Right cardiac atrium (tissue), 5 donors: ENCODE measurements around the gene STK32B. TPM values are rescaled to one million over a fixed set of nuclear protein-coding genes. Genes with fewer than 3 reads are reported as not detected.
"Not testable (repeated sequence)": the region's sequence is repeated elsewhere in the genome, so short reads cannot be mapped to it uniquely, and the experiment has no call there.

ENCODE experiments used
- ATAC-seq, 2 donors: fragments of 200-7000 bp; cut with Tn5 transposase; one replicate each; pipeline versions ENCODE4 v1.8.0 to v1.9.1; 2020; ENCODE audit warnings: moderate library complexity in 2 of 2, mild to moderate bottlenecking in 1 of 2
- DNase-seq, 3 donors: peaks; one replicate each; pipeline ENCODE4 v3.0.0-alpha.2; 2020
- H3K27ac ChIP-seq: one replicate; pipeline ENCODE4 v1.5.1; 2013; ENCODE audit warnings: mild to moderate bottlenecking, low read length, control low read depth, moderate library complexity
- H3K27me3 ChIP-seq: one replicate; pipeline ENCODE4 v1.6.1; 2013; ENCODE audit not compliant: control insufficient read depth, insufficient read depth
- H3K4me1 ChIP-seq: one replicate; pipeline ENCODE4 v1.6.1; 2013; ENCODE audit warnings: low read length; ENCODE audit not compliant: control insufficient read depth, insufficient read depth
- H3K4me3 ChIP-seq: one replicate; pipeline ENCODE4 v1.5.1; 2013; ENCODE audit warnings: low read length, control low read depth
- H3K9me3 ChIP-seq: one replicate; pipeline ENCODE4 v1.6.1; 2013; ENCODE audit warnings: low read length; ENCODE audit not compliant: control insufficient read depth
- WGBS: extraction: QIAGEN DNeasy Blood & Tissue Kit; methylation state at CpG from one replicate; pipeline ENCODE4 v1.1.7; 2013; 5-methylcytosine and 5-hydroxymethylcytosine counted together
- intact Hi-C, 4 donors: fragments of 100-400 bp; cut with DNase I; formaldehyde crosslinking; loops; one replicate each; pipeline versions ENCODE4 v1.11.0 to v1.14.0; 2022 to 2023
- polyA plus RNA-seq: library from polyadenylated mRNA; stranded (reverse); fragments of 200-250 nt; gene quantifications from one replicate; pipeline ENCODE4 v1.2.3, GENCODE V29; 2013
- total RNA-seq, 4 donors: library from RNA; stranded (reverse); fragmentation: NEBNext Ultra II Directional; extraction: Animal tissue kit (Norgen Biotek cat#: 25700); gene quantifications; one replicate each; pipeline ENCODE4 v1.2.1, GENCODE V29; 2021
- donor health status: healthy with polysubstance abuse.
- donor health status: DM: no; HTN: yes; CAD: no.
- donor health status: DM: no; HTN: no; CAD: no.
- donor health status: DM: no; HTN: yes; CAD: no; lungs with severe emphysema.
- donor health status: DM: yes; HTN: yes; CAD: no.

The STK32B gene
- total and polyA plus RNA-seq, 5 donors, result 0.02 to 0.56 (median 0.29) TPM

- H3K4me3 ChIP-seq, result no peak overlapping the region
- H3K4me1 ChIP-seq, result no peaks in the 10 kb centered on the region
- H3K9me3 ChIP-seq, result no peaks in the 10 kb centered on the region
- ATAC-seq (no peak), DNase-seq (no peak)
- H3K27ac ChIP-seq, result no peak overlapping the region
- peaks cover 3% of the 10 kb centered on the region for H3K27me3 ChIP-seq
- 83% methylated on average over 10 of the region's 10 CpGs for WGBS
- intact Hi-C loops, result no loop called here
Measured at GRCh38 chr4:5164221-5164912, 113.1 kb downstream of the STK32B start.

GRCh38 chr4:5165420-5166369 is 114.4 kb downstream of the STK32B start:
- intact Hi-C loops, result no loop called here
- H3K9me3 ChIP-seq, result no peaks in the 10 kb centered on the region
- no peak overlapping the region for H3K4me3 ChIP-seq
- H3K4me1 ChIP-seq, result no peaks in the 10 kb centered on the region
- DNase-seq, result no peak
- no peak for ATAC-seq
- no peak overlapping the region for H3K27ac ChIP-seq
- WGBS, result 45% methylated on average over 29 of the region's 29 CpGs
- H3K27me3 ChIP-seq, result no peaks in the 10 kb centered on the region

GRCh38 chr4:5166377-5166776 is 115.1 kb downstream of the STK32B start:
- H3K27ac ChIP-seq, result no peak overlapping the region
- H3K4me3 ChIP-seq, result no peak overlapping the region
- intact Hi-C loops, result no loop called here
- 80% methylated on average over 4 of the region's 4 CpGs for WGBS
- no peak for ATAC-seq
- no peaks in the 10 kb centered on the region for H3K4me1 ChIP-seq
- no peaks in the 10 kb centered on the region for H3K9me3 ChIP-seq
- H3K27me3 ChIP-seq, result no peaks in the 10 kb centered on the region
- no peak for DNase-seq

- H3K4me3 ChIP-seq, result no peak overlapping the region
- no peak overlapping the region for H3K27ac ChIP-seq
- no peaks in the 10 kb centered on the region for H3K9me3 ChIP-seq
- H3K27me3 ChIP-seq, result no peaks in the 10 kb centered on the region
- H3K4me1 ChIP-seq, result no peaks in the 10 kb centered on the region
- DNase-seq, result no peak
- intact Hi-C loops, result no loop called here
- no peak for ATAC-seq
- 72% methylated on average over 5 of the region's 5 CpGs for WGBS
Measured at GRCh38 chr4:5168891-5169290, 117.6 kb downstream of the STK32B start.

- 91% methylated on average over 11 of the region's 11 CpGs for WGBS
- ATAC-seq, H3K4me3 ChIP-seq, H3K4me1 ChIP-seq, intact Hi-C loops, H3K9me3 ChIP-seq, H3K27me3 ChIP-seq, H3K27ac ChIP-seq, DNase-seq: not testable (repeated sequence)
Measured at GRCh38 chr4:5175836-5176235, 124.6 kb downstream of the STK32B start.

GRCh38 chr4:5184606-5185005 is 133.3 kb downstream of the STK32B start:
- Histone ChIP-seq H3K9me3 (no peaks in the 10 kb centered on the region), H3K27me3 (no peaks in the 10 kb centered on the region), H3K4me1 (no peaks in the 10 kb centered on the region), H3K4me3 (no peak overlapping the region), H3K27ac (no peak overlapping the region)
- no peak for DNase-seq
- WGBS, result 82% methylated on average over 6 of the region's 6 CpGs
- ATAC-seq, result no peak
- intact Hi-C loops, result no loop called here

- DNase-seq (no peak), ATAC-seq (no peak)
- Histone ChIP-seq H3K4me1 (no peaks in the 10 kb centered on the region), H3K4me3 (no peak overlapping the region), H3K27me3 (no peaks in the 10 kb centered on the region), H3K27ac (no peak overlapping the region), H3K9me3 (no peaks in the 10 kb centered on the region)
- 78% methylated on average over 6 of the region's 6 CpGs for WGBS
- intact Hi-C loops, result no loop called here
Measured at GRCh38 chr4:5185551-5185950, 134.3 kb downstream of the STK32B start.

GRCh38 chr4:5186271-5187064 is 135.2 kb downstream of the STK32B start:
- no peak overlapping the region for H3K4me3 ChIP-seq
- no peaks in the 10 kb centered on the region for H3K9me3 ChIP-seq
- WGBS, result 33% methylated on average over 14 of the region's 14 CpGs
- H3K4me1 ChIP-seq, result no peaks in the 10 kb centered on the region
- intact Hi-C loops, result no loop called here
- DNase-seq (no peak), ATAC-seq (no peak)
- H3K27me3 ChIP-seq, result no peaks in the 10 kb centered on the region
- H3K27ac ChIP-seq, result no peak overlapping the region

GRCh38 chr4:5188130-5188529 is 136.8 kb downstream of the STK32B start:
- intact Hi-C loops, result no loop called here
- Histone ChIP-seq H3K4me1 (no peaks in the 10 kb centered on the region), H3K9me3 (no peaks in the 10 kb centered on the region), H3K27ac (no peak overlapping the region), H3K4me3 (no peak overlapping the region), H3K27me3 (no peaks in the 10 kb centered on the region)
- ATAC-seq (no peak), DNase-seq (no peak)
- 84% methylated on average over 10 of the region's 10 CpGs for WGBS

- no peaks in the 10 kb centered on the region for H3K27me3 ChIP-seq
- H3K27ac ChIP-seq, result no peak overlapping the region
- ATAC-seq, result no peak
- no peaks in the 10 kb centered on the region for H3K9me3 ChIP-seq
- WGBS, result 72% methylated on average over 6 of the region's 6 CpGs
- DNase-seq, result no peak
- H3K4me3 ChIP-seq, result no peak overlapping the region
- intact Hi-C loops, result no loop called here
- H3K4me1 ChIP-seq, result no peaks in the 10 kb centered on the region
Measured at GRCh38 chr4:5191831-5192230, 140.6 kb downstream of the STK32B start.

- 83% methylated on average over 6 of the region's 6 CpGs for WGBS
- Histone ChIP-seq H3K4me1 (no peaks in the 10 kb centered on the region), H3K27ac (no peak overlapping the region), H3K9me3 (no peaks in the 10 kb centered on the region), H3K4me3 (no peak overlapping the region), H3K27me3 (no peaks in the 10 kb centered on the region)
- no peak for DNase-seq
- intact Hi-C loops, result no loop called here
- no peak for ATAC-seq
Measured at GRCh38 chr4:5192271-5192670, 141.0 kb downstream of the STK32B start.
